HTERT RPE-1 (cell line): ENCODE data around the gene COL1A1.

Experiments used
- in situ Hi-C: fragments of 300-500 bp; cut with MboI; formaldehyde crosslinking; loops from 4 replicates; pipeline ENCODE4 v1.14.3; 2020; ENCODE audit warnings: low sequenced_read_pairs

Gene COL1A1

GRCh38 chr17:50187751-50188530 lies 13.5 kb downstream of the COL1A1 start:
- in situ Hi-C loops: no loop called here

GRCh38 chr17:50187394-50187725 lies 14.1 kb downstream of the COL1A1 start:
- in situ Hi-C loops: no loop called here

- in situ Hi-C loops: no loop called here
These were observed 14.6 kb downstream of the COL1A1 start for GRCh38 chr17:50186661-50187393.

- in situ Hi-C loops: no loop called here
These were observed 15.6 kb downstream of the COL1A1 start for GRCh38 chr17:50185631-50186471.

GRCh38 chr17:50184611-50185398 lies 16.6 kb downstream of the COL1A1 start:
- in situ Hi-C loops: no loop called here

- in situ Hi-C loops: no loop called here
These were observed 17.4 kb downstream of the COL1A1 start for GRCh38 chr17:50184064-50184463.

GRCh38 chr17:50183421-50183994 lies 17.9 kb downstream of the COL1A1 start:
- in situ Hi-C loops: no loop called here

- in situ Hi-C loops: no loop called here
These were observed 18.5 kb downstream of the COL1A1 start for GRCh38 chr17:50182783-50183420.

GRCh38 chr17:50181591-50182560 lies 19.6 kb downstream of the COL1A1 start:
- in situ Hi-C loops: no loop called here

- in situ Hi-C loops: no loop called here
These were observed 20.3 kb downstream of the COL1A1 start for GRCh38 chr17:50181144-50181543.

GRCh38 chr17:50180620-50181019 lies 20.8 kb downstream of the COL1A1 start:
- in situ Hi-C loops: no loop called here

GRCh38 chr17:50180111-50180510 lies 21.3 kb downstream of the COL1A1 start:
- in situ Hi-C loops: no loop called here

GRCh38 chr17:50177983-50178834 lies 23.2 kb downstream of the COL1A1 start:
- in situ Hi-C loops: no loop called here

- in situ Hi-C loops: no loop called here
These were observed 24.0 kb downstream of the COL1A1 start for GRCh38 chr17:50177476-50177875.

GRCh38 chr17:50176559-50177357 lies 24.7 kb downstream of the COL1A1 start:
- in situ Hi-C loops: no loop called here

- in situ Hi-C loops: no loop called here
These were observed 26.2 kb downstream of the COL1A1 start for GRCh38 chr17:50175035-50175807.
